SH-SY5Y (cell line): ENCODE data around the gene ADAT3.

Experiments used
- GATA2 ChIP-seq: IDR thresholded peaks from 2 replicates; pipeline ENCODE4 v1.6.1; 2011; ENCODE audit warnings: mild to moderate bottlenecking, low read depth, low read length
- GATA3 ChIP-seq: IDR thresholded peaks from 2 replicates; pipeline ENCODE4 v1.6.1; 2011; ENCODE audit warnings: low read depth, mild to moderate bottlenecking, low read length, moderate library complexity

GRCh38 chr19:1917146-1917545 is 11.9 kb downstream of the ADAT3 start:
- no peak for TF ChIP-seq GATA2
- no peak for TF ChIP-seq GATA3
